ENCODE data around the gene C1orf226.

C1orf226 gene

GRCh38 chr1:162366149-162366548 is 15.4 kb upstream of the C1orf226 start:
- no peak for DNase-seq

- DNase-seq, result no peak
Observed at GRCh38 chr1:162366671-162367070, 14.9 kb upstream of the C1orf226 start.

- no peak for DNase-seq
Observed at GRCh38 chr1:162367073-162367472, 14.5 kb upstream of the C1orf226 start.

- no peak for DNase-seq
Observed at GRCh38 chr1:162367772-162368171, 13.8 kb upstream of the C1orf226 start.

- no peak for DNase-seq
Observed at GRCh38 chr1:162368451-162368850, 13.1 kb upstream of the C1orf226 start.

- no peak for DNase-seq
Observed at GRCh38 chr1:162369571-162369970, 12.0 kb upstream of the C1orf226 start.

- no peak for DNase-seq
Observed at GRCh38 chr1:162370161-162370560, 11.4 kb upstream of the C1orf226 start.

GRCh38 chr1:162370721-162371120 is 10.8 kb upstream of the C1orf226 start:
- no peak for DNase-seq

- DNase-seq, result no peak
Observed at GRCh38 chr1:162371611-162372010, 9.9 kb upstream of the C1orf226 start.

GRCh38 chr1:162372159-162373071 is 9.1 kb upstream of the C1orf226 start:
- no peak for DNase-seq

GRCh38 chr1:162373072-162373427 is 8.5 kb upstream of the C1orf226 start:
- DNase-seq, result no peak

GRCh38 chr1:162373541-162374260 is 7.8 kb upstream of the C1orf226 start:
- no peak for DNase-seq

GRCh38 chr1:162374406-162374805 is 7.1 kb upstream of the C1orf226 start:
- no peak for DNase-seq

GRCh38 chr1:162375463-162375862 is 6.1 kb upstream of the C1orf226 start:
- DNase-seq, result no peak

- DNase-seq, result no peak
Observed at GRCh38 chr1:162376691-162377090, 4.8 kb upstream of the C1orf226 start, which contains the start of gene SPATA46. Gene SPATA46, minus strand, starts transcription at chr1:162376854. Its CDS starts 64 bp downstream, at chr1:162376790.

GRCh38 chr1:162380061-162380846 is 1.3 kb upstream of the C1orf226 start:
- DNase-seq, result no peak

- no peak for DNase-seq
Observed at GRCh38 chr1:162381941-162382750, 618 bp downstream of the C1orf226 start.

- no peak for DNase-seq
Observed at GRCh38 chr1:162383091-162383490, 1.6 kb downstream of the C1orf226 start.

- DNase-seq, result no peak
Observed at GRCh38 chr1:162383516-162383915, 2.0 kb downstream of the C1orf226 start.

GRCh38 chr1:162384116-162384515 is 2.6 kb downstream of the C1orf226 start:
- DNase-seq, result no peak

GRCh38 chr1:162384601-162385279 is 3.2 kb downstream of the C1orf226 start:
- no peak for DNase-seq

- DNase-seq, result no peak
Observed at GRCh38 chr1:162385280-162385623, 3.7 kb downstream of the C1orf226 start.
